GM12878 (cell line): ENCODE measurements around the gene BIRC3.

Experiments
- NBN ChIP-seq: fragments of 450-650 bp; IDR thresholded peaks from 2 replicates; pipeline ENCODE4 v1.6.1; 2016
- SMC3 ChIP-seq: IDR thresholded peaks from 2 replicates; pipeline ENCODE4 v1.6.1; 2011; ENCODE audit warnings: low read length, improper control_type of control experiment, borderline replicate concordance

GRCh38 chr11:102286292-102286691 lies 31.0 kb upstream of the BIRC3 start:
- TF ChIP-seq NBN = no peak
- no peak for TF ChIP-seq SMC3
